ENCODE data around the gene LILRA5. TPM values are rescaled to one million over a fixed set of nuclear protein-coding genes. Genes with fewer than 3 reads are reported as not detected.

The LILRA5 gene
- polyA plus RNA-seq, 1 donor (not counting 4 experiments of a cell fraction or from before 2014, with no cell fraction given), result not detected

GRCh38 chr19:54335979-54336892 lies 23.3 kb upstream of the LILRA5 start:
- H3K27ac ChIP-seq (ENCODE audit: control insufficient read depth, insufficient read depth, low read length), result no peak overlapping the region
- H3K9ac ChIP-seq (ENCODE audit: control insufficient read depth, extremely low read depth, insufficient read depth, low read length), result no peak overlapping the region
- dilution Hi-C loops (cut with MboI; ENCODE audit: extremely low pct_ligation_motif_present, low sequenced_read_pairs), result no loop called here
- H3K27me3 ChIP-seq (ENCODE audit: control insufficient read depth, extremely low read depth, insufficient read depth, low read length), result no peaks in the 10 kb centered on the region
- H3K9me1 ChIP-seq (ENCODE audit: control insufficient read depth, extremely low read depth, insufficient read depth, low read length), result no peaks in the 10 kb centered on the region
- TF ChIP-seq CTCF (optimal IDR thresholded peaks at IDR 0.05 in 1 of 3, IDR thresholded peaks at IDR 0.05 in 1 of 3, conservative IDR thresholded peaks at IDR 0.05 in 1 of 3; ENCODE audit: extremely low read depth in 1 of 3, insufficient read depth in 2 of 3, low read length in 3 of 3) (no peak), EZH2 (IDR thresholded peaks at IDR 0.05; ENCODE audit: low read length) (no peak)
- no peaks in the 10 kb centered on the region for H3K9me3 ChIP-seq (ENCODE audit: control insufficient read depth, low read depth, low read length)
- H2AFZ ChIP-seq (ENCODE audit: control insufficient read depth, low read length), result no peak overlapping the region
- DNase-seq (ENCODE audit: low read depth, low spot score) (no peak), FAIRE-seq (no peak)
- H3K4me3 ChIP-seq (ENCODE audit: control insufficient read depth in 2 of 3, extremely low read depth in 1 of 3, insufficient read depth in 2 of 3, low read depth in 1 of 3, low read length in 3 of 3), result no peak overlapping the region
- H4K20me1 ChIP-seq (ENCODE audit: control insufficient read depth, extremely low read depth, insufficient read depth, low read length), result no peaks in the 10 kb centered on the region
- H3K79me2 ChIP-seq (ENCODE audit: control insufficient read depth, insufficient read depth, low read length), result no peaks in the 10 kb centered on the region
- H3K4me2 ChIP-seq (ENCODE audit: control insufficient read depth, extremely low read depth, insufficient read depth, low read depth, low read length), result no peak overlapping the region
- no peaks in the 10 kb centered on the region for H3K4me1 ChIP-seq (ENCODE audit: control insufficient read depth, extremely low read depth, insufficient read depth, low read length)
- H3K36me3 ChIP-seq (ENCODE audit: control insufficient read depth in 2 of 2, extremely low read depth in 1 of 2, insufficient read depth in 2 of 2, low read length in 2 of 2), result no peaks in the 10 kb centered on the region

- DNase-seq (ENCODE audit: low read depth, low spot score) (no peak), FAIRE-seq (no peak)
- Histone ChIP-seq H3K4me1 (ENCODE audit: control insufficient read depth, extremely low read depth, insufficient read depth, low read length) (no peaks in the 10 kb centered on the region), H3K79me2 (ENCODE audit: control insufficient read depth, insufficient read depth, low read length) (no peaks in the 10 kb centered on the region), H3K27me3 (ENCODE audit: control insufficient read depth, extremely low read depth, insufficient read depth, low read length) (no peaks in the 10 kb centered on the region), H2AFZ (ENCODE audit: control insufficient read depth, low read length) (no peak overlapping the region), H3K36me3 (ENCODE audit: control insufficient read depth in 2 of 2, extremely low read depth in 1 of 2, insufficient read depth in 2 of 2, low read length in 2 of 2) (no peaks in the 10 kb centered on the region), H4K20me1 (ENCODE audit: control insufficient read depth, extremely low read depth, insufficient read depth, low read length) (no peaks in the 10 kb centered on the region), H3K4me2 (ENCODE audit: control insufficient read depth, extremely low read depth, insufficient read depth, low read depth, low read length) (no peak overlapping the region), H3K27ac (ENCODE audit: control insufficient read depth, insufficient read depth, low read length) (no peak overlapping the region), H3K9ac (ENCODE audit: control insufficient read depth, extremely low read depth, insufficient read depth, low read length) (no peak overlapping the region), H3K9me1 (ENCODE audit: control insufficient read depth, extremely low read depth, insufficient read depth, low read length) (no peaks in the 10 kb centered on the region), H3K9me3 (ENCODE audit: control insufficient read depth, low read depth, low read length) (no peaks in the 10 kb centered on the region), H3K4me3 (ENCODE audit: control insufficient read depth in 2 of 3, extremely low read depth in 1 of 3, insufficient read depth in 2 of 3, low read depth in 1 of 3, low read length in 3 of 3) (no peak overlapping the region)
- dilution Hi-C loops (cut with MboI; ENCODE audit: extremely low pct_ligation_motif_present, low sequenced_read_pairs), result no loop called here
- no peak for TF ChIP-seq EZH2 (IDR thresholded peaks at IDR 0.05; ENCODE audit: low read length)
- TF ChIP-seq CTCF (optimal IDR thresholded peaks at IDR 0.05 in 1 of 3, IDR thresholded peaks at IDR 0.05 in 1 of 3, conservative IDR thresholded peaks at IDR 0.05 in 1 of 3; ENCODE audit: extremely low read depth in 1 of 3, insufficient read depth in 2 of 3, low read length in 3 of 3), result no peak
These were observed 22.2 kb upstream of the LILRA5 start for GRCh38 chr19:54335164-54335563.
